Mesendoderm (in vitro differentiated cells): Measurements from ENCODE around the gene MAPRE3.

Experiments
- DNase-seq: peaks from one replicate; pipeline ENCODE4 v3.0.0; 2013
- H2AK5ac ChIP-seq: 2 replicates; pipeline ENCODE4 v1.6.1; 2013; ENCODE audit warnings: low read length, inconsistent platforms
- H2BK120ac ChIP-seq: 2 replicates; pipeline ENCODE4 v1.6.1; 2013; ENCODE audit warnings: low read depth, mild to moderate bottlenecking, low read length, moderate library complexity, mixed read lengths
- H2BK15ac ChIP-seq: replicated peaks from 2 replicates; pipeline ENCODE4 v1.6.1; 2013; ENCODE audit warnings: low read depth, mild to moderate bottlenecking, moderate library complexity
- H2BK5ac ChIP-seq: 2 replicates; pipeline ENCODE4 v1.6.1; 2013; ENCODE audit warnings: low read length, inconsistent platforms
- H3K18ac ChIP-seq: 2 replicates; pipeline ENCODE4 v1.6.1; 2013; ENCODE audit warnings: mild to moderate bottlenecking, low read length, mixed read lengths
- H3K23ac ChIP-seq: one replicate; pipeline ENCODE4 v1.6.1; 2013; ENCODE audit warnings: low read length
- H3K27ac ChIP-seq: 2 replicates; pipeline ENCODE4 v1.5.1; 2013; ENCODE audit warnings: low read depth, mild to moderate bottlenecking, inconsistent platforms, low read length, moderate library complexity
- H3K27me3 ChIP-seq: 2 replicates; pipeline ENCODE4 v1.6.1; 2013; ENCODE audit warnings: low read length, control low read depth, mild to moderate bottlenecking, inconsistent platforms; ENCODE audit not compliant: insufficient read depth, poor library complexity
- H3K36me3 ChIP-seq: 2 replicates; pipeline ENCODE4 v1.6.1; 2013; ENCODE audit warnings: low read length, inconsistent platforms; ENCODE audit not compliant: control insufficient read depth, insufficient read depth
- H3K4ac ChIP-seq: one replicate; pipeline ENCODE4 v1.6.1; 2013; ENCODE audit warnings: low read depth, mild to moderate bottlenecking, low read length, moderate library complexity
- H3K4me1 ChIP-seq: 2 replicates; pipeline ENCODE4 v1.6.1; 2013; ENCODE audit warnings: low read depth, low read length, inconsistent platforms; ENCODE audit not compliant: control insufficient read depth
- H3K4me2 ChIP-seq: 2 replicates; pipeline ENCODE4 v1.6.1; 2013; ENCODE audit warnings: low read length
- H3K4me3 ChIP-seq: 2 replicates; pipeline ENCODE4 v1.5.1; 2013; ENCODE audit warnings: mild to moderate bottlenecking, low read length
- H3K56ac ChIP-seq: one replicate; pipeline ENCODE4 v1.6.1; 2013; ENCODE audit warnings: low read length
- H3K79me1 ChIP-seq: 2 replicates; pipeline ENCODE4 v1.6.1; 2013; ENCODE audit warnings: low read length, inconsistent platforms
- H3K79me2 ChIP-seq: 2 replicates; pipeline ENCODE4 v1.6.1; 2013; ENCODE audit warnings: mild to moderate bottlenecking, low read length; ENCODE audit not compliant: control insufficient read depth, insufficient read depth
- H3K9ac ChIP-seq: 2 replicates; pipeline ENCODE4 v1.6.1; 2013; ENCODE audit warnings: low read length, inconsistent platforms
- H4K5ac ChIP-seq: one replicate; pipeline ENCODE4 v1.6.1; 2013; ENCODE audit warnings: low read length
- H4K8ac ChIP-seq: one replicate; pipeline ENCODE4 v1.6.1; 2013; ENCODE audit warnings: low read depth, mild to moderate bottlenecking, control low read depth, low read length, moderate library complexity
- WGBS: extraction: QIAGEN DNeasy Blood & Tissue Kit; methylation state at CpG from one replicate; pipeline ENCODE4 v1.1.7; 2013; ENCODE audit warnings: low lambda C conversion rate, missing lambda C conversion rate; ENCODE audit not compliant: insufficient coverage; ENCODE audit errors: extremely low coverage; 5-methylcytosine and 5-hydroxymethylcytosine counted together

MAPRE3 gene

GRCh38 chr2:26942543-26943295, 27.7 kb upstream of the MAPRE3 start:
- Histone ChIP-seq H3K9ac (peak overlapping the region; percentile 31), H3K79me1 (no peaks in the 10 kb centered on the region), H2AK5ac (no peak overlapping the region), H2BK5ac (no peak overlapping the region), H3K27ac (no peak overlapping the region), H3K18ac (no peak overlapping the region), H4K5ac (no peak overlapping the region), H2BK120ac (no peak overlapping the region), H3K79me2 (no peaks in the 10 kb centered on the region), H3K4me1 (no peaks in the 10 kb centered on the region), H3K4ac (no peak overlapping the region), H3K4me3 (no peak overlapping the region), H2BK15ac (no peak overlapping the region), H3K23ac (no peak overlapping the region), H3K27me3 (no peaks in the 10 kb centered on the region), H3K4me2 (peak overlapping the region; percentile 59), H3K56ac (no peak overlapping the region), H4K8ac (no peak overlapping the region), H3K36me3 (no peaks in the 10 kb centered on the region)
- no CpG with 5 or more reads among the region's 28 CpGs for WGBS
- peak; percentile 87 for DNase-seq

- Histone ChIP-seq H4K8ac (no peak overlapping the region), H3K4me2 (no peak overlapping the region), H2AK5ac (no peak overlapping the region), H3K79me1 (no peaks in the 10 kb centered on the region), H3K23ac (no peak overlapping the region), H3K27me3 (no peaks in the 10 kb centered on the region), H3K9ac (no peak overlapping the region), H3K4me3 (no peak overlapping the region), H2BK120ac (no peak overlapping the region), H2BK5ac (no peak overlapping the region), H3K27ac (no peak overlapping the region), H3K56ac (no peak overlapping the region), H3K79me2 (no peaks in the 10 kb centered on the region), H3K36me3 (no peaks in the 10 kb centered on the region), H3K4me1 (no peaks in the 10 kb centered on the region), H4K5ac (no peak overlapping the region), H3K18ac (no peak overlapping the region), H2BK15ac (no peak overlapping the region), H3K4ac (no peak overlapping the region)
- DNase-seq: no peak
- WGBS: no CpG with 5 or more reads among the region's 12 CpGs
Measured at GRCh38 chr2:26945991-26946750, 24.3 kb upstream of the MAPRE3 start.

GRCh38 chr2:26946841-26947784, 23.3 kb upstream of the MAPRE3 start:
- no peak overlapping the region for H3K4ac ChIP-seq
- WGBS: no CpG with 5 or more reads among the region's 34 CpGs
- H3K27me3 ChIP-seq: no peaks in the 10 kb centered on the region
- no peak overlapping the region for H4K8ac ChIP-seq
- no peak overlapping the region for H2BK120ac ChIP-seq
- no peak overlapping the region for H3K56ac ChIP-seq
- H3K79me1 ChIP-seq: no peaks in the 10 kb centered on the region
- no peak overlapping the region for H2BK15ac ChIP-seq
- H2BK5ac ChIP-seq: no peak overlapping the region
- H3K4me2 ChIP-seq: no peak overlapping the region
- H2AK5ac ChIP-seq: no peak overlapping the region
- no peak overlapping the region for H4K5ac ChIP-seq
- H3K23ac ChIP-seq: no peak overlapping the region
- no peak overlapping the region for H3K4me3 ChIP-seq
- no peaks in the 10 kb centered on the region for H3K4me1 ChIP-seq
- H3K36me3 ChIP-seq: no peaks in the 10 kb centered on the region
- H3K9ac ChIP-seq: no peak overlapping the region
- no peak overlapping the region for H3K18ac ChIP-seq
- H3K79me2 ChIP-seq: no peaks in the 10 kb centered on the region
- no peak overlapping the region for H3K27ac ChIP-seq
- DNase-seq: no peak

- Histone ChIP-seq H4K8ac (no peak overlapping the region), H3K79me1 (no peaks in the 10 kb centered on the region), H3K27ac (no peak overlapping the region), H3K4me2 (no peak overlapping the region), H3K4ac (no peak overlapping the region), H2BK5ac (no peak overlapping the region), H3K23ac (no peak overlapping the region), H3K4me1 (no peaks in the 10 kb centered on the region), H3K36me3 (no peaks in the 10 kb centered on the region), H3K4me3 (no peak overlapping the region), H3K18ac (no peak overlapping the region), H3K9ac (no peak overlapping the region), H2BK120ac (no peak overlapping the region), H2BK15ac (no peak overlapping the region), H2AK5ac (no peak overlapping the region), H4K5ac (no peak overlapping the region), H3K56ac (no peak overlapping the region), H3K79me2 (no peaks in the 10 kb centered on the region), H3K27me3 (no peaks in the 10 kb centered on the region)
- no CpG with 5 or more reads among the region's 3 CpGs for WGBS
- no peak for DNase-seq
Measured at GRCh38 chr2:26948800-26949199, 21.6 kb upstream of the MAPRE3 start.

GRCh38 chr2:26950246-26950645, 20.2 kb upstream of the MAPRE3 start:
- no peak overlapping the region for H3K4me2 ChIP-seq
- no peak for DNase-seq
- H3K56ac ChIP-seq: no peak overlapping the region
- no peaks in the 10 kb centered on the region for H3K4me1 ChIP-seq
- H3K4ac ChIP-seq: no peak overlapping the region
- no peak overlapping the region for H2BK5ac ChIP-seq
- no CpG with 5 or more reads among the region's 5 CpGs for WGBS
- H3K79me2 ChIP-seq: no peaks in the 10 kb centered on the region
- H3K23ac ChIP-seq: no peak overlapping the region
- H4K5ac ChIP-seq: no peak overlapping the region
- no peak overlapping the region for H3K27ac ChIP-seq
- no peak overlapping the region for H2AK5ac ChIP-seq
- no peaks in the 10 kb centered on the region for H3K27me3 ChIP-seq
- H2BK15ac ChIP-seq: no peak overlapping the region
- H3K36me3 ChIP-seq: no peaks in the 10 kb centered on the region
- no peak overlapping the region for H3K4me3 ChIP-seq
- no peak overlapping the region for H3K9ac ChIP-seq
- H4K8ac ChIP-seq: no peak overlapping the region
- no peak overlapping the region for H3K18ac ChIP-seq
- H2BK120ac ChIP-seq: no peak overlapping the region
- no peaks in the 10 kb centered on the region for H3K79me1 ChIP-seq
